Liver (tissue), 9 donors: ENCODE measurements around the gene NTM. TPM values are rescaled to one million over a fixed set of nuclear protein-coding genes. Genes with fewer than 3 reads are reported as not detected.

Source experiments
- DNase-seq: peaks from one replicate; pipeline ENCODE4 v3.0.0-alpha.2; 2017; ENCODE audit warnings: low spot score
- H3K27ac ChIP-seq, 2 donors: one replicate each; pipeline ENCODE4 v1.7.0; 2013; ENCODE audit warnings: inconsistent platforms in 2 of 2, low read length in 2 of 2, control low read depth in 1 of 2, low read depth in 1 of 2, mild to moderate bottlenecking in 1 of 2
- H3K27me3 ChIP-seq, 4 donors: one replicate each; pipeline versions ENCODE4 v1.6.1 to v1.7.0; 2013; ENCODE audit warnings: low read length in 3 of 4, inconsistent platforms in 1 of 4, mild to moderate bottlenecking in 1 of 4, moderate library complexity in 1 of 4; ENCODE audit not compliant: control insufficient read depth in 4 of 4, insufficient read depth in 4 of 4
- H3K36me3 ChIP-seq, 4 donors: one replicate each; pipeline versions ENCODE4 v1.6.1 to v1.7.0; 2013; ENCODE audit warnings: low read length in 3 of 4, mild to moderate bottlenecking in 3 of 4, low read depth in 1 of 4, moderate library complexity in 1 of 4; ENCODE audit not compliant: control insufficient read depth in 4 of 4, insufficient read depth in 3 of 4
- H3K4me1 ChIP-seq, 4 donors: one replicate each; pipeline versions ENCODE4 v1.6.1 to v1.7.0; 2013; ENCODE audit warnings: low read length in 3 of 4, mild to moderate bottlenecking in 3 of 4, moderate library complexity in 1 of 4; ENCODE audit not compliant: control insufficient read depth in 4 of 4, insufficient read depth in 4 of 4
- H3K4me3 ChIP-seq, 3 donors: one replicate each; pipeline versions ENCODE4 v1.6.1 to v1.7.0; 2013; ENCODE audit warnings: low read length in 3 of 3, control low read depth in 1 of 3, low read depth in 1 of 3, mild to moderate bottlenecking in 1 of 3
- H3K9ac ChIP-seq, 2 donors: one replicate each; pipeline ENCODE4 v1.7.0; 2013; ENCODE audit warnings: low read length in 2 of 2, mild to moderate bottlenecking in 2 of 2, moderate library complexity in 2 of 2, control low read depth in 1 of 2, low read depth in 1 of 2
- H3K9me3 ChIP-seq, 4 donors: one replicate each; pipeline versions ENCODE4 v1.6.1 to v1.7.0; 2013; ENCODE audit warnings: low read length in 3 of 4; ENCODE audit not compliant: control insufficient read depth in 4 of 4
- ATF3 ChIP-seq: IDR thresholded peaks from 2 replicates; pipeline ENCODE4 v1.6.1; 2016; ENCODE audit warnings: antibody characterized with exemption
- FOXA1 ChIP-seq: IDR thresholded peaks from 2 replicates; pipeline ENCODE4 v1.6.1; 2016; ENCODE audit warnings: antibody characterized with exemption
- FOXA2 ChIP-seq: IDR thresholded peaks from 2 replicates; pipeline ENCODE4 v1.6.1; 2016; ENCODE audit warnings: antibody characterized with exemption
- GABPA ChIP-seq, 2 donors: IDR thresholded peaks in 1 of 2; conservative IDR thresholded peaks in 1 of 2; 2 replicates each; pipeline ENCODE4 v1.6.1; 2016; ENCODE audit warnings: antibody characterized with exemption in 2 of 2, mild to moderate bottlenecking in 1 of 2, moderate library complexity in 1 of 2
- HNF4A ChIP-seq, 2 donors: conservative IDR thresholded peaks; 2 replicates each; pipeline ENCODE4 v1.6.1; 2016; ENCODE audit warnings: antibody characterized with exemption in 2 of 2, mild to moderate bottlenecking in 2 of 2
- HNF4G ChIP-seq: IDR thresholded peaks from 2 replicates; pipeline ENCODE4 v1.6.1; 2016; ENCODE audit warnings: antibody characterized with exemption
- JUND ChIP-seq, 2 donors: IDR thresholded peaks; 2 replicates each; pipeline ENCODE4 v1.6.1; 2016; ENCODE audit warnings: antibody characterized with exemption in 2 of 2
- REST ChIP-seq: IDR thresholded peaks from 2 replicates; pipeline ENCODE4 v1.6.1; 2016; ENCODE audit warnings: antibody characterized with exemption, mild to moderate bottlenecking
- RXRA ChIP-seq, 2 donors: IDR thresholded peaks; 2 replicates each; pipeline ENCODE4 v1.6.1; 2017 to 2018; ENCODE audit warnings: antibody characterized with exemption in 2 of 2, mild to moderate bottlenecking in 1 of 2
- SP1 ChIP-seq: IDR thresholded peaks from 2 replicates; pipeline ENCODE4 v1.6.1; 2018; ENCODE audit warnings: antibody characterized with exemption, mild to moderate bottlenecking
- TAF1 ChIP-seq: conservative IDR thresholded peaks from 2 replicates; pipeline ENCODE4 v1.6.1; 2016; ENCODE audit warnings: antibody characterized with exemption, mild to moderate bottlenecking
- WGBS: extraction: QIAGEN DNeasy Blood & Tissue Kit; methylation state at CpG from one replicate; pipeline ENCODE4 v1.1.7; 2013; 5-methylcytosine and 5-hydroxymethylcytosine counted together
- polyA plus RNA-seq, 2 donors: library from polyadenylated mRNA; stranded (reverse) in 1 of 2; unstranded in 1 of 2; fragments of 200-250 nt in 1 of 2; fragments of >200 nt in 1 of 2; fragmentation: Nextera tagmentation in 1 of 2; extraction: Ambion mirVana in 1 of 2; gene quantifications; one replicate each; pipeline versions ENCODE4 v1.2.1 to v1.2.3, GENCODE V29; 2013 to 2015
- total RNA-seq, 2 donors: library from RNA; depleted of rRNA; stranded (reverse); fragments of >200 nt; gene quantifications; one replicate each; pipeline ENCODE4 v1.2.3, GENCODE V29; 2014
- donor health status: healthy.
- donor health status: healthy.
- donor health status: healthy.
- donor health status: healthy.
- donor health status: healthy.

Gene NTM
- total and polyA plus RNA-seq, 4 donors: 0.08 to 1.1 (median 0.08) TPM; not detected in 1

GRCh38 chr11:131893103-131893890 lies 522.9 kb downstream of the NTM start:
- Histone ChIP-seq H3K9ac (no peak overlapping the region), H3K27ac (no peak overlapping the region), H3K4me1 (no peaks in the 10 kb centered on the region), H3K9me3 (no peaks in the 10 kb centered on the region), H3K36me3 (no peaks in the 10 kb centered on the region), H3K27me3 (no peaks in the 10 kb centered on the region), H3K4me3 (no peak overlapping the region)
- TF ChIP-seq FOXA1 (no peak), FOXA2 (no peak), ATF3 (no peak), SP1 (no peak), JUND (IDR thresholded peaks at IDR 0.05) (no peak), HNF4A (conservative IDR thresholded peaks at IDR 0.05) (no peak), TAF1 (no peak)
- no peak for DNase-seq
- WGBS: 86% methylated on average over 8 of the region's 8 CpGs

GRCh38 chr11:131893988-131894387 lies 523.6 kb downstream of the NTM start:
- H3K27ac ChIP-seq: no peak overlapping the region
- no peaks in the 10 kb centered on the region for H3K9me3 ChIP-seq
- no peaks in the 10 kb centered on the region for H3K36me3 ChIP-seq
- TF ChIP-seq HNF4A (conservative IDR thresholded peaks at IDR 0.05) (no peak), FOXA1 (no peak), ATF3 (no peak), REST (no peak), HNF4G (no peak), JUND (IDR thresholded peaks at IDR 0.05) (no peak), GABPA (IDR thresholded peaks at IDR 0.05 in 1 of 2, conservative IDR thresholded peaks at IDR 0.05 in 1 of 2) (no peak), SP1 (no peak), RXRA (IDR thresholded peaks at IDR 0.05) (no peak)
- H3K4me1 ChIP-seq: no peaks in the 10 kb centered on the region
- no peak for DNase-seq
- WGBS: 86% methylated on average over 5 of the region's 5 CpGs
- no peak overlapping the region for H3K4me3 ChIP-seq
- H3K27me3 ChIP-seq: no peaks in the 10 kb centered on the region
- H3K9ac ChIP-seq: no peak overlapping the region
